Ascending aorta (tissue), 2 donors: ENCODE measurements around the gene PID1. TPM values are rescaled to one million over a fixed set of nuclear protein-coding genes. Genes with fewer than 3 reads are reported as not detected.

ENCODE experiments used
- DNase-seq, 2 donors: peaks; one replicate each; pipeline ENCODE4 v3.0.0-alpha.2; 2019; ENCODE audit warnings: low spot score in 2 of 2
- H3K27ac ChIP-seq, 2 donors: fragments of 200-600 bp; sonication (generic); one replicate each; pipeline ENCODE4 v1.5.1; 2016 to 2017; ENCODE audit warnings: mild to moderate bottlenecking in 1 of 2
- H3K27me3 ChIP-seq: fragments of 200-600 bp; sonication (generic); one replicate; pipeline ENCODE4 v1.5.1; 2017
- H3K36me3 ChIP-seq, 2 donors: fragments of 200-600 bp; sonication (generic); one replicate each; pipeline ENCODE4 v1.5.1; 2016
- H3K4me1 ChIP-seq, 2 donors: fragments of 200-600 bp; sonication (generic); one replicate each; pipeline ENCODE4 v1.5.1; 2016 to 2017; ENCODE audit warnings: mild to moderate bottlenecking in 1 of 2
- H3K4me3 ChIP-seq, 2 donors: fragments of 200-600 bp; sonication (generic); one replicate each; pipeline ENCODE4 v1.5.1; 2016 to 2017; ENCODE audit warnings: mild to moderate bottlenecking in 1 of 2
- H3K9me3 ChIP-seq, 2 donors: fragments of 200-600 bp; sonication (generic); one replicate each; pipeline ENCODE4 v1.5.1; 2016
- intact Hi-C: fragments of 100-400 bp; cut with DNase I; formaldehyde crosslinking; loops from one replicate; pipeline ENCODE4 v1.15.1; 2023
- total RNA-seq: library from RNA; depleted of rRNA; stranded (reverse); fragments of >200 nt; gene quantifications from one replicate; pipeline ENCODE4 v1.1.0, GENCODE V29; 2016
- TF ChIP-seq, protein P1 (sequence below), 3 experiments: fragments of 200-600 bp in 2 of 3; fragments of 450-650 bp in 1 of 3; sonication (generic) in 2 of 3; IDR thresholded peaks; one replicate each; pipeline ENCODE4 v1.5.1; 2016 to 2019; ENCODE audit warnings: antibody characterized with exemption in 3 of 3, mild to moderate bottlenecking in 1 of 3, moderate library complexity in 1 of 3

Gene PID1
- total RNA-seq, 1 donor from 2014 or later: 38.4 TPM

DNA sequence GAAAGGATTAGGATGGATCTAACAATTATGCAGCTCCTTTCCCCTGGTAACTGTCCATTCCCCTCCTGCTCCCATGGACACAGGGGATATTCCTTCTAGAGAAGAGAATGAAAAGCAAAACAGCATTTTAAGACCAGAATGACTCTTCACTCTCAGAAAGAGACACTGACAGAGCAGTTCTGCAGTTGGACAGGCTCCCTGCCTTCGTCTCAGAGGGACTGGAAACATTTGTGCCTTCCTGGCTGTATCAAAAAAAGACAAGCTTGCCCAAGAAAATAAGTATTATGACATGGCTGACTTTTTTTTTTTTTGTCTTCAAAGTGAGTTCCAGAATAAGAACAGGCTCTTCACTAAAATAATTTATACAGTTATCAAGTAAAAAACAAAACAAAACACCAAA lies 9.5 kb downstream of the PID1 start:
- peak overlapping the region; percentile 48 to 68 for H3K27ac ChIP-seq
- peak overlapping the region in 1 of 2 donors; percentile 20 for H3K4me3 ChIP-seq
- peaks cover 11 to 18% of the 10 kb centered on the region in 2 donors for H3K36me3 ChIP-seq
- intact Hi-C loops: loop anchor here (10.0 kb wide), 1 partner anchor 1387 kb away; the partner anchor contains the start of gene DAW1
- no peaks in the 10 kb centered on the region for H3K27me3 ChIP-seq
- no peaks in the 10 kb centered on the region for H3K9me3 ChIP-seq
- no peak for DNase-seq
- TF ChIP-seq, protein P1, sequence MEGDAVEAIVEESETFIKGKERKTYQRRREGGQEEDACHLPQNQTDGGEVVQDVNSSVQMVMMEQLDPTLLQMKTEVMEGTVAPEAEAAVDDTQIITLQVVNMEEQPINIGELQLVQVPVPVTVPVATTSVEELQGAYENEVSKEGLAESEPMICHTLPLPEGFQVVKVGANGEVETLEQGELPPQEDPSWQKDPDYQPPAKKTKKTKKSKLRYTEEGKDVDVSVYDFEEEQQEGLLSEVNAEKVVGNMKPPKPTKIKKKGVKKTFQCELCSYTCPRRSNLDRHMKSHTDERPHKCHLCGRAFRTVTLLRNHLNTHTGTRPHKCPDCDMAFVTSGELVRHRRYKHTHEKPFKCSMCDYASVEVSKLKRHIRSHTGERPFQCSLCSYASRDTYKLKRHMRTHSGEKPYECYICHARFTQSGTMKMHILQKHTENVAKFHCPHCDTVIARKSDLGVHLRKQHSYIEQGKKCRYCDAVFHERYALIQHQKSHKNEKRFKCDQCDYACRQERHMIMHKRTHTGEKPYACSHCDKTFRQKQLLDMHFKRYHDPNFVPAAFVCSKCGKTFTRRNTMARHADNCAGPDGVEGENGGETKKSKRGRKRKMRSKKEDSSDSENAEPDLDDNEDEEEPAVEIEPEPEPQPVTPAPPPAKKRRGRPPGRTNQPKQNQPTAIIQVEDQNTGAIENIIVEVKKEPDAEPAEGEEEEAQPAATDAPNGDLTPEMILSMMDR (IDR thresholded peaks at IDR 0.05): no peak
- H3K4me1 ChIP-seq: peaks cover 5 to 33% of the 10 kb centered on the region in 2 donors

GRCh38 chr2:229261076-229261475 lies 10.0 kb downstream of the PID1 start:
- Histone ChIP-seq H3K9me3 (no peaks in the 10 kb centered on the region), H3K4me3 (peak overlapping the region in 1 of 2 donors; percentile 20), H3K27me3 (no peaks in the 10 kb centered on the region), H3K4me1 (peaks cover 5 to 38% of the 10 kb centered on the region in 2 donors), H3K36me3 (peaks cover 11 to 18% of the 10 kb centered on the region in 2 donors), H3K27ac (peak overlapping the region; percentile 48 to 68)
- intact Hi-C loops: loop anchor here (10.0 kb wide), 1 partner anchor 1386 kb away; the partner anchor contains the start of gene DAW1
- DNase-seq: no peak
- TF ChIP-seq, protein P1 (IDR thresholded peaks at IDR 0.05): no peak

DNA sequence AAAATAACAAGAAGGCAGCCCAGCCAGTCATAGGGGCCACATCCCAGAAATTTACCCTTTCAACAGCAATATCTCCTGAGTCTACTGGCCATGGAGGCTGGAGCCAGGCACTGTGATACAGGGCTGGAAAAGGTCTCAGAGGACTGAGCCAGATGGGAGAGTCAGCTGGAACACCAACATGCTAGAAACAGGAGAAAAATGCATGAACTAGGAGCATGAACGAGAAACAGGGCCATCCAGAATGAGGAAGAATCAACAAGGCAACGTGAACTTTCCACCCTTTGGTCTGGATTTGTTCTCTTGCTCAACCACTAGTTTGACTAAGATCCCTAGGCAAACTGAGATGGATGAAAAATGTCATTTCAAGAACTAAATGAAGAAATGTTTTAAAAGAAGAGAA lies 13.1 kb downstream of the PID1 start:
- Histone ChIP-seq H3K4me1 (peaks cover 5 to 44% of the 10 kb centered on the region in 2 donors), H3K4me3 (no peak overlapping the region), H3K36me3 (peaks cover 16 to 23% of the 10 kb centered on the region in 2 donors), H3K9me3 (no peaks in the 10 kb centered on the region), H3K27ac (peak overlapping the region; percentile 63 to 78), H3K27me3 (no peaks in the 10 kb centered on the region)
- TF ChIP-seq, protein P1 (IDR thresholded peaks at IDR 0.05): no peak
- peak in 1 of 2 donors; percentile 85 for DNase-seq
- intact Hi-C loops: loop anchor here (10.0 kb wide), 1 partner anchor 1443 kb away; the partner anchor contains the start of gene CCL20

GRCh38 chr2:229256376-229256775 lies 14.7 kb downstream of the PID1 start:
- TF ChIP-seq, protein P1 (IDR thresholded peaks at IDR 0.05): no peak
- Histone ChIP-seq H3K4me3 (no peak overlapping the region), H3K9me3 (no peaks in the 10 kb centered on the region), H3K27me3 (no peaks in the 10 kb centered on the region), H3K27ac (peak overlapping the region; percentile 63 to 78), H3K4me1 (peaks cover 3 to 50% of the 10 kb centered on the region in 2 donors), H3K36me3 (peaks cover 10 to 15% of the 10 kb centered on the region in 2 donors)
- no peak for DNase-seq
- intact Hi-C loops: loop anchor here (10.0 kb wide), 1 partner anchor 1442 kb away; the partner anchor contains the start of gene CCL20

DNA sequence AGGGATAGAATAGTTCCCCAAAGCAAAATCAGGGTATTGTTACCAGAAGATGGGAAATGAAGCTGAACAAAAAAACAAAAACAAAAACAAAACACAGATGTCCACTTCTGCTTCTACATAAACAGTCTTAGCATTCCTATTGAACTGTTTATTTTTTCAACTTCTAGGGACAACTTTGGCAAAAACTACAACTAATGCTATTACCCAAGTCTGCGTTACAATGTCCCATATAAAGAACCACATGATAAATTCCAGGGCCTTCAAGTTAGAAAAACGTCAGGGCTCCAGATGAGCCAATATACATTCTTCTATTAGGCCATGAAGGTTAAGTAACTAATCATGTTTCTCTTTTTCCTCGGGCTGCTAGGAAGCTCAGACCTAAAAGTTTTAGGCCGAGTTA lies 16.9 kb downstream of the PID1 start:
- Histone ChIP-seq H3K27me3 (no peaks in the 10 kb centered on the region), H3K4me3 (no peak overlapping the region), H3K9me3 (no peaks in the 10 kb centered on the region), H3K36me3 (peaks cover 5% of the 10 kb centered on the region in 2 donors), H3K27ac (peak overlapping the region; percentile 13 to 78), H3K4me1 (peaks cover 0 to 51% of the 10 kb centered on the region in 2 donors)
- intact Hi-C loops: loop anchor here (10.0 kb wide), 1 partner anchor 1439 kb away; the partner anchor contains the start of gene CCL20
- TF ChIP-seq, protein P1 (IDR thresholded peaks at IDR 0.05): no peak
- DNase-seq: no peak
